Measurements from ENCODE around the gene SEC22A.
A peak's percentile ranks its signal among the peaks of the same experiment; 100 is the strongest.

SEC22A gene
- long read RNA-seq, full-length matches to known transcripts, result 61 of 92 reads
- long read RNA-seq, partial matches to known transcripts, result 12 of 92 reads
- long read RNA-seq, other reads (novel, unspliced or antisense), result 19 of 92 reads

- Histone ChIP-seq H3K27me3 (ENCODE audit: insufficient read depth, poor library complexity, severe bottlenecking) (no peaks in the 10 kb centered on the region), H3K27ac (replicated peaks) (peak within 1 kb of the TSS; percentile 67), H3K4me3 (replicated peaks; ENCODE audit: insufficient read depth, low read length) (peak within 1 kb of the TSS; percentile 100)
- TF ChIP-seq CTCF (IDR thresholded peaks at IDR 0.05; ENCODE audit: insufficient read depth, low read length), result no peak
- peak; percentile 65 for TF ChIP-seq POLR2AphosphoS5 (IDR thresholded peaks at IDR 0.05; ENCODE audit: low read depth)
- peak; percentile 33 for TF ChIP-seq REST (IDR thresholded peaks at IDR 0.05; ENCODE audit: insufficient replicate concordance, low read depth)
- no peak for TF ChIP-seq GABPA (IDR thresholded peaks at IDR 0.05; ENCODE audit: low read depth)
- TF ChIP-seq SPI1 (IDR thresholded peaks at IDR 0.05; ENCODE audit: borderline replicate concordance, low read depth), result no peak
- DNase-seq (ENCODE audit: low read depth in 1 of 2, low spot score in 1 of 2), result peak; percentile 77 to 93
These were observed at the start of gene SEC22A for GRCh38 chr3:123201557-123202427. SEC22A (plus strand) TSS chr3:123201943; CDS start chr3:123209218, 7,275 bp downstream.

DNA sequence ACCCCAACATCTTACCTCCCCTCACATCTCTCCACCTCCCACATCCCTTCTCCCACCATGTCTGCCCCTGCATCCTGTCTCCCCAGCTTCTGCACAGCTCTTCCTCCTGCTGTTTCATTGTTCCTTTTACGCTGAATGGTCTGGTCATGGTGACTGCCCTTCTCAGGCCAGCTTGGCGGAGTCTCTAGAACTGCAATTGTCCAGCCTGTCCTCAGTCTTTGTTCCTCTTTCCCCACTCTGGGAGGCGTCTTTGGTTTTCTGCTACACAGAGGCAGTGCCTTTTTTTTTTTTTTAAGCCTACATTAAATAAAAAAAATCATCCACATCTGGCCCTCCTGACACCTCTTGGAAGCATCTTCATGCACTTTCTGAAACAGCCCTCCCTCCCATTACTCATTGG, 49.1 kb upstream of the SEC22A start:
- no peaks in the 10 kb centered on the region for H3K27me3 ChIP-seq (ENCODE audit: insufficient read depth, poor library complexity, severe bottlenecking)
- no peak overlapping the region for H3K27ac ChIP-seq (replicated peaks)
- DNase-seq (ENCODE audit: low read depth in 1 of 2, low spot score in 1 of 2), result no peak
- no peak overlapping the region for H3K4me3 ChIP-seq (replicated peaks; ENCODE audit: insufficient read depth, low read length)
- TF ChIP-seq POLR2AphosphoS5 (IDR thresholded peaks at IDR 0.05; ENCODE audit: low read depth), result no peak
- TF ChIP-seq SPI1 (IDR thresholded peaks at IDR 0.05; ENCODE audit: borderline replicate concordance, low read depth), result no peak
- TF ChIP-seq REST (IDR thresholded peaks at IDR 0.05; ENCODE audit: insufficient replicate concordance, low read depth), result no peak
- TF ChIP-seq GABPA (IDR thresholded peaks at IDR 0.05; ENCODE audit: low read depth), result no peak
- TF ChIP-seq CTCF (IDR thresholded peaks at IDR 0.05; ENCODE audit: insufficient read depth, low read length), result no peak

DNA sequence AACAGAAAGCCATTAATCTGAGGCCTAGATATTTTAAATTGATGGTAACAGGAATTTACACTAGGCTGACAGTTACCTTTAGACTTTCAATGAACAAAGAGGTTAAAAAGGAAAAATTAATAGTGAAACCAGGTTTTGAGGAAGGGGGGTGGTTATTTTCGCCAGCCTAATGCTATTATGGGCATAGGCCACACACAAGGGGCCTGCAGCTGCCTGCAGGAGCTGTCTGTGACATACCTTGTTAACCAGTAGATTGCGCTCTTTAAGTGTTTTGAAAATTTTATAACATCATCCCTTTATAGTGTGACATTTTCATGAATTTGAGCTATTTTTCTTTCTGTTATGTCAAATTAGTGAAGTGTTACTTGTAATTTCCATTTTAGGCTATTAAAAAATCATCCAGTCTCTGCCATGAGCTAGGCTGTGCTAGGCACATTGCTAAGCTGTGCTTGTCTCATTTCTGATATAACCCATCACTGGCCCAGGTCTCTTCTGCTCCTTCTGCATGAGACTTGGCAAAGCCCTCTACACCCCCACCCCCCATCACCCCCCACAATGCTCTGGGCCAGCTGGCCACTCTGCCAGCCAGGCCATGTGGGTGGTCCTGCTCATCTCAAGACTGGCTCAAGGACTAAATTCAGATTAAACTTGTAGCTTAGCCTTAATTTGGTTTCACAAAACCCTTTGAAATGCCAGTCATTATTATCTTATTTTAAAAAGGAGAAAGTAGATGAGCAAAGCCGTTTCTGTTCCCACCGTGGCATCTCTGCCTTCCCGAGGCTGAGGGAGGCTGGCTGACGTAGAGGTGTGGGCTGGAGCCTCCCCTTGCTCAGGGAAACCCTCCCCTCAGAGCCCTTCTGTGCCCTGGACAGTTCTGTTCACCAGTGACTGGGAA, 48.4 kb upstream of the SEC22A start:
- DNase-seq (ENCODE audit: low read depth in 1 of 2, low spot score in 1 of 2), result no peak
- TF ChIP-seq CTCF (IDR thresholded peaks at IDR 0.05; ENCODE audit: insufficient read depth, low read length) (no peak), SPI1 (IDR thresholded peaks at IDR 0.05; ENCODE audit: borderline replicate concordance, low read depth) (no peak), REST (IDR thresholded peaks at IDR 0.05; ENCODE audit: insufficient replicate concordance, low read depth) (no peak), POLR2AphosphoS5 (IDR thresholded peaks at IDR 0.05; ENCODE audit: low read depth) (no peak), GABPA (IDR thresholded peaks at IDR 0.05; ENCODE audit: low read depth) (no peak)
- Histone ChIP-seq H3K27ac (replicated peaks) (no peak overlapping the region), H3K4me3 (replicated peaks; ENCODE audit: insufficient read depth, low read length) (no peak overlapping the region), H3K27me3 (ENCODE audit: insufficient read depth, poor library complexity, severe bottlenecking) (no peaks in the 10 kb centered on the region)
